NCI-H524 treated with DMSO at 0.1 percent for 48 hours (cell line): ENCODE results near the gene SLC9A5.

ENCODE experiments used
- DNase-seq: peaks from one replicate; lab custom pipeline; 2025; lab: John Stamatoyannopoulos, UW

SLC9A5 gene

DNA sequence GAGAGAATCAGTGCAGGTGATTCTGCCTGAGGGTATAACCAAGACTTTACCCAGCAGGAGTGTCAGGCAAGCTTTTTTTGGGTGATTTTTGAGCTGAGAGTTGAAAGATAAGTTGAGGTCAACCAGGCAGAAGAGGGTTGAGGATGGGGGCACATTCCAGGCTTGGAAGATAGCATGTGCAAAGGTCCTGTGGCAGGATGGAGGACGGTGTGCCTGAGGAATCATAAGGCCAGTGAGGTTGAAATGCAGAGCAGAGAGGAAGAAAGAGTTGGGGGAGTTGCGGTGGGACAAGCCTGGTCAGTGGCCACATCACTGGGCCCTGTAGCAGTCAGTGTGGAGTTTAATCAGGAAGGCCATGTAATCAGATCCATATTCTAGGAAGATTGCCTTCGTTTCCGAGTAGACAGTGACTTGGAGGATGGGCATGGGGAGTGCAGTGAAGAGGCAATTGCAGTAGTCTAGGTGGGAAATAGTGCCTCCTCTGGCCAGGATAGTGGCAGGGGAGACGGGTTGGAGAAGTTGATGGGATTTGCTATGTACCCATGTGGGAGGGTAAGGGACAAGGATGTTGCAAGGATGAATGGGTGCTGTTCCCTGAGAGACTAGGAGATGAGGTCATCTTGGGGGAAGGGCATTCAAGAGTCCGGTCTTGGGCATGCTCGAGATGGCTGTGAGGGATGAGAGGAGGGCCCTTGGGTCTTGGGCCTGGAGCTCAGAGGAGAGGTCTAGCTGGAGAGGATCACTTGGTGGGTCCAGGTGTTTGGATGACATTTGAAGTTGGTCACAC lies 34.5 kb downstream of the SLC9A5 start:
- no peak for DNase-seq

DNA sequence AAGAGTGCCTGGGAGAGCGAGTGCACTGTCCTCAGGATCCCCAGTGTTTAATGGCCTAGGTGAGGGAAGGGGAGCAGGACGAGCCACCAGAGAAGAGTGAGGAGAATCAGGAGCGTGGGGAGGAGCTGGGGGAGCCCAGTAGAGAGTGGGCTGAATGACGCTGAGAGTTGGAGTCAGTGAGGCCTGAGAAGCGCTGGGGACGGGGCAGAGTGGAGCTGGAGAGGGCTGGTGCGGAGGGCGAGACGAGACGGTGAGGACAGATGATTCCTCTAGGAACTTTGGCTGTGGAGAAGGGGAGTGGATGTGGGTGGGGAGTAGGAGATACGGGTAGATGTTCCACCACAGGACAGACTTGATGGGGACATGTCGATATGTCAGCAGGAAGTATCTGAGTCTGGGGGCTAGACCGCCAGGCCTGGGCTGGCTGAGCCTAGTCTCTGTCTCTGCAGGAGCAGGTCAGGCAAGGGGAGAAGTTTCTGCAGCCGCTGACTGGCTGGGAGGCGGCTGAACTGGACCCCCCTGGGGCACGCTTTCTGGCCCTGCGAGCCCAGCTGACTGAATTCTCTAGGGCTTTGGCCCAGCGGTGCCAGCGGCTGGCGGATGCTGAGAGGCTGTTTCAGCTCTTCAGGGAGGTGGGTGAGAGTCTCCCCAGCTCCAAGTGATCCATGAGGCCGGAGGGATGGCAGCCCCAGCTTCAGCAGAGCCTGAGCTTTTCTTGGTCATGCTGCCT lies 35.2 kb downstream of the SLC9A5 start:
- no peak for DNase-seq

DNA sequence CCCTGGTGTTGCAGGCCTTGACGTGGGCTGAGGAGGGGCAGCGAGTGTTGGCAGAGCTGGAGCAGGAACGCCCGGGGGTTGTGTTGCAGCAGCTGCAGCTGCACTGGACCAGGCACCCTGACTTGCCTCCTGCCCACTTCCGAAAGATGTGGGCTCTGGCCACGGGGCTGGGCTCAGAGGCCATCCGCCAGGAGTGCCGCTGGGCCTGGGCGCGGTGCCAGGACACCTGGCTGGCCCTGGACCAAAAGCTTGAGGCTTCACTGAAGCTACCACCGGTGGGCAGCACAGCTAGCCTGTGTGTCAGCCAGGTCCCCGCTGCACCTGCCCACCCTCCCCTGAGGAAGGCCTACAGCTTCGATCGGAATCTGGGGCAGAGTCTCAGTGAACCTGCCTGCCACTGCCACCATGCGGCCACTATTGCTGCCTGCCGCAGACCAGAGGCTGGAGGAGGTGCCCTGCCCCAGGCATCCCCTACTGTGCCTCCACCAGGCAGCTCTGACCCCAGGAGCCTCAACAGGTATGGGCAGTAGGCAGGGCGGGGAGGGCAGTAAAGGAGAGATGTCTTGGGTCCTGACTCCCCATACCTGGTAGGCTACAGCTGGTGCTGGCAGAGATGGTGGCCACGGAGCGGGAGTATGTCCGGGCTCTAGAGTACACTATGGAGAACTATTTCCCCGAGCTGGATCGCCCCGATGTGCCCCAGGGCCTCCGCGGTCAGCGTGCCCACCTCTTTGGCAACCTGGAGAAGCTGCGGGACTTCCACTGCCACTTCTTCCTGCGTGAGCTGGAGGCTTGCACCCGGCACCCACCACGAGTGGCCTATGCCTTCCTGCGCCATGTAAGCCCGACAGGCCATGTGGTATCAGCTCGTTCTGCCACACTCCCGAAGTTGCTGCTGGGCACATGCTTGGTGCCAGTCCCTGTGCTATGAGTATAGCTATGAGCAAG lies 36.2 kb downstream of the SLC9A5 start:
- no peak for DNase-seq

DNA sequence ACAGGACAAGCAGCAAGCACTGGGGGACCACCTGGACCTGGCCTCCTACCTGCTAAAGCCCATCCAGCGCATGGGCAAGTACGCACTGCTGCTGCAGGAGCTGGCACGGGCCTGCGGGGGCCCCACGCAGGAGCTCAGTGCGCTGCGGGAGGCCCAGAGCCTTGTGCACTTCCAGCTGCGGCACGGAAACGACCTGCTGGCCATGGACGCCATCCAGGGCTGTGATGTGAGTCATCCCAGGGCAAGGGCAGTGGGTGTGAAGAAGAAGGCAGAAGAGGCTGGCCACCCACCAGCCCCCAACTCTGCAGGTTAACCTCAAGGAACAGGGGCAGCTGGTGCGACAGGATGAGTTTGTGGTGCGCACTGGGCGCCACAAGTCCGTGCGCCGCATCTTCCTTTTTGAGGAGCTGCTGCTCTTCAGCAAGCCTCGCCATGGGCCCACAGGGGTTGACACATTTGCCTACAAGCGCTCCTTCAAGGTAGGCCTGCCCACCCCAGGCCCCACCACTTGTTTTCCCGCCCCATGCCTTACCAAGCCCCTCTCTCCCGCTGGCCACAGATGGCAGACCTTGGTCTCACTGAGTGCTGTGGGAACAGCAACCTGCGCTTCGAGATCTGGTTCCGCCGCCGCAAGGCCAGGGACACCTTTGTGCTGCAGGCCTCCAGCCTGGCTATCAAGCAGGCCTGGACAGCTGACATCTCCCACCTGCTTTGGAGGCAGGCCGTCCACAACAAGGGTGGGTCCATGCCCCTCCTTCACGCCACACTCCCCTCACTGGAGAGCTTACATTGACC lies 37.9 kb downstream of the SLC9A5 start:
- no peak for DNase-seq

DNA sequence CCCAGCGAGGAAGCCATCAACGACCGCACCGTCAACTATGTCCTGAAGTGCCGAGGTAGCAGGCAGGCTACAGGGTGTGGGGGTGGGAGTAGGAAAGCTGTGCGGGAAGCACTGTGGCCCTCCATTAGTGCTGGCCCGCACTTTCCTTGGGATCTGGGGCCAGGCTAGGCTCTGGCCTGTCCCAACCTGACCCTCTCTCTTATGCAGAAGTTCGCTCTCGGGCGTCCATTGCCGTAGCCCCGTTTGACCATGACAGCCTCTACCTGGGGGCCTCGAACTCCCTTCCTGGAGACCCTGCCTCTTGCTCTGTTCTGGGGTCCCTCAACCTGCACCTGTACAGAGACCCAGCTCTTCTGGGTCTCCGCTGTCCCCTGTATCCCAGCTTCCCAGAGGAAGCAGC lies 39.2 kb downstream of the SLC9A5 start:
- DNase-seq = no peak

DNA sequence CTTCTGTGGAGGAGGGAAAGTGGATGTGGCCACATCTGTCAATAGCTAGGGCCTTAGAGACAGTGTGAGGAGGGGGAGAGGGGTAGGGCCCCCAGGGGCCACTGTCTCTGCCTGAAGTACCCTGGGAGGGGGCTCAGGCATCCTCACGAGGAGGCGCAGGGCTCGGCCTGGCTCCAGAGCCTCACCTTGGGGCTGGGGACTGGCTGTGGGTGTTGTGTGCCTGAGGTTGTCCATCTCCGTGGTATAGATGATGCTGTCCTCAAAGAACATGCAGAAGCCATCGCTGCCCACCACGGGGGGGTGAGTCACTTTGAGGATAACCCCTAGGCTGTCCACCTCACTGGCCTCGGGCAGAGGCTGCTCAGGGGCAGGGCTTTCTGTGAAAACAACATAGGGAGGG lies 42.7 kb downstream of the SLC9A5 start:
- no peak for DNase-seq

DNA sequence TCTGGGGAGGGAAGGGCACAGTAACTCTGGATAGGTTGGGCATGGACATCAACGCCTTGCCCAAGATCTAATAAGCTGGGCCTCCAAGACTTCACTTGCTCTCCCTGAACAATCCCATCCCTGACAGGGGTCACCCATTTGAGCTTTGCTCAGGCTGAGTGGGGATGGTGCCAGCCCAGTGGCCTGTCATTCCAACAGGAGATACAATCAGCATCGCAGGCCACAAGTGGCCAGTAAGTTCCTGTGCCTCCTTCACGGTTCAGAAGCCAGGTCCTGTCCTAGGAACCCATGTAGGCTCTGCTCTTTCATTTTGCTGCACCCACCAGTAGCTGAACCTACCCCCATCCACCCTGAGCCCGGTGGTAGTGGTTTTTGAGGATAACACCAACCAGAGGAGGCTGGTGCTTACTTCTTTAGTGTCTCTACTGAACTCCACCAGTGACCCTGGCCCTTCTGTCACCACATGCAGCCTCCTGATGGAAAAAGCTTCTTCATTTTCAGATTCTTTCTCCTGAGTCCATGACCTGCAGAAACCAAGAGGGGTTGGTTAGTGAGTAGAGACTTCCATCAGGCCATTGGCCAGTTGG lies 45.5 kb downstream of the SLC9A5 start:
- no peak for DNase-seq

DNA sequence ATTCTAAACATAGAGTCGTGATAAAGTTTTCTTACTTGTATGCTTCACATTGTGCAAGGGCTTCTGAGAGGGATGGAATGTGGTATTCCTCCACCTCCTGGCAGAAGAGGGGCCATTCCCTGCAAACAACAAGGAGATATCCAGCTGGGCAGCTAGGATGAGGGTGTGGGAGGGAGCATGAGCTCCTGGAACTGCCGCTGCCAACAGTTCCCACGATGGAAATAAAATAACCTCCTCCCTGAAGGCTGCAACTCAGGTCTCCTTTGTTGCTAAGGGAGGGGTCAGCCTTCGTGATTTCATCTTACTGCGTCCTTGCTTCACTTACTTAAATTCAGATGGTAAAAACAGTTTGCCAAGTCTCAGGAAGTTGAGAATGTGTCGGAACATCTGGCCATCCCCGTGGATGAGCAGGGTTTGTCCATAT lies 46.2 kb downstream of the SLC9A5 start:
- DNase-seq = no peak

DNA sequence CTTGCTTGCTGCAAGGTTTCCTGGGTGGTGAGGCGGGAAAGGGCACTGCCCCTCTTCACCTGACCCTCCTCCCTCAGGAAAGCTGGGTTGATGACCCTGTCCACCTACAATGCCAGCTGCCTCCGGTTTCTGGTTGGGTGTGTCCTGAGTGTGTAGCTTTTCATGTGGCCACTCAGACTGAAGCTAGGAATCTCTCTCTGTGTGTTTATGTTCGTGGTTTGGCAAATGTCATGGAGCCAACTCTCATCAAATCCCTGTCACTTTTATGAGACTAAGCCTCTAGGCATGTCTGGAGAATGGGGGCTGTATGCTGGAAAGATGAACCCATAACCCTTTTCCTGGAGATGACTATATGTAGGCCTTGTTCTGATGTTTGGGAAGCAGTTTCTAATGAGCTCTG lies 47.6 kb downstream of the SLC9A5 start:
- DNase-seq = no peak

DNA sequence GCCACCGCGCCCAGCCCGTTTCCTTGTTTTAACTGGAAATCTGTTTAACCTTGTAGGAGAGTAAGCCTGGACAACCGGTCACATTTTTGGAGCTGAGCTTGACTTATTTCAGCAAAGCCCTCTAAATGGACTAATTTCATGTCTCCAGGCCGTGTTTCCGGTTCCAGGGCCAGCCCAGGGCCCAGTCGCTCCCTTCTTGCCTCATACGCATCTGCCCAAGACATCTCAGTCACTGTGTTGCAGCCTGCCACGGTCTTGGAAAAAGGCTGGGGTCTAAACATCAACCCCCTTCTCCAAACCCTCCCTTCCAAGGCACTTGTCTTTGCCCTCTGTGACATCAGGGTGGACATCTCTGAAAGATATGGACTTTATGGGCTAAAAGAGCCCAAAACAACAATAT lies 49.5 kb downstream of the SLC9A5 start:
- no peak for DNase-seq

DNA sequence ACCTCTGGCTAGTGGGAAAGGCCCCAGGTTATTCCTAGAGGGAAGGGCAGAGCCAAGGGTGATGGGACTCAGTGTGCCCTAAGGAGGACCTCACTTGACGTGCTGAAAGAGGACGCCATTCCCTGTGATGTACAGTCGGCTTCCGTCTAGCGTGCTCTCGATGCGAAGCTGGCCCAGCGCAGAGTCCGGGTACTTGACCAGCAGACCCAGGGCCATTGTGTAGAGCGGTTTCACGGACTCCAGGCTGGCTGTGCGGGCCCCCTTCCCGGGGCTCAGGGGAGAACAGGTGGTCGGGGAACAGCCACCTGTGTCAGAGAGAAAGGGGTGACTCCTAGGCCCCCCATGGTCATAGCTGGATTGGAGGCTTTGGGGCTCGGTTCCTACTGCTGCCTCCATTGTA lies 50.5 kb downstream of the SLC9A5 start:
- DNase-seq = no peak

DNA sequence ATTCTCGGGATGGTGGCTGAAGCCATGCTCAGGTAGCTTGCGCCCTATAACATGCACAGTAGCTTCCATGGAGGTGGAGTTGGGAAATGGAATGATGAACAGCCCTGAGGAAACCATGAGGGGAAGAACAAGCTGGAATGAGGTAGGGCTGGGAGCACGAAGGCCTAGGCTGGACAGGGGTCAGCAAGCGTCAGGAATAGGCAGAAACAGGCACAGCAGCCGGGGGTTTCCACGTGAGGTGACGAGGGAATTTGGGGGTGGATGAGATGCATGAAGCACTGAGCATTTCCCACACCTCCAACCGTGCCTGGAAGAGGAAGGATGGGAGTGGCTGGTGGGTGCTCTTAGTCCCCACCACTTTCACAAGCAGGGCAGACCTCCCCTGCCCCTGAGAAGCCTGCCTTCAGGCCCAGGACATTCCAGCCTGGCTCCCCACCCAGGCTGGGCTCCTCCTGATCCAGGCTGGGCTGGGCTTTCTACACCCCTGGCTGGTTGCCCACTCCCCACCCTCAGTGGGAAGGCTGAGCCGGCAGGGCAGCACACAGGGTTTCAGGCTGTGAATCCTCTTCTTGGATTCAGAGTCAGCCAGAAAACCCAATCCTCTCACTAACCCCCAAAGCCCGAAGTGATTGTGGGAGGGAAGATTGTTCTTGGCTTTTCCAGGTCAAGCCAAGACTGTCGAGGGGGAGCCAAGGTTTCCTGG lies 52.5 kb downstream of the SLC9A5 start:
- DNase-seq = no peak

DNA sequence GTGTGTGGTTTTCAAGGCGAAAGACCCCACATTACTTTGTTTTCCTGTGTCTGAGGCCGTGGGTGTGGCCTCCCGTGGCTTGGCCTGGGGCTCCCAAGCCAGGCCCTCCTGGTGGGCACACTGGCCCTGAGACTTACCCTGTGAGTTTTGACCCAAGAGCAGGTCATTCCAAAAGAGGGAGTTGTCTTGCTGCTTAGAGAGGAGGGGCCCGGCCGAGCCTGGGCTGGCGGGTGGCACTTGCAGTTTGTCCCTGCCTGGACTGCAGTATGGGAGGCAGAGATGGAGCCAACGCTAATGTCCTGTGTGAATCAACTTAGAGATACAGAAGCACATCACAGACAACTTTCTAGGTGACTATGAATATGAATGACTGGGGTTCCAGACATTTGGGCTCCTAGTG lies 53.3 kb downstream of the SLC9A5 start:
- DNase-seq = no peak

DNA sequence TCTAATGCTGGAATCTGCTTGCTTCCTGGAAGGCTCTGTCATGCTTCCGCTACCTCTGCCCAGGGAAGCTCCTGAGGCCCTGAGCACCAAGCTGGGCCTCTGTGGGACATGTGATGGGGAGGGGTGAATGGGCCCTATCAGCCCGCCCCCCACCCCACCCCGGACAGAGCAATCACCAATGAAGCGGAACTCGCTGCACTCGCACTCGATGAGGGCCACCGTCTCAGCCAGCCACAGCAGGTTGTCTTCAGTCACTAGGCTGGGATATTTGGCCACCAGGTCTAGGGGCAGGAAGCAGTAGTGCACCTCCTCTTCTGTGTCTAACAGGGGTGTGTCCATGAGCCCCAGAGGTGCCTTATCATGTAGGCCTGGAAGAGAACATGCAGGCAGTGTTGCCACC lies 54.2 kb downstream of the SLC9A5 start:
- DNase-seq = no peak

DNA sequence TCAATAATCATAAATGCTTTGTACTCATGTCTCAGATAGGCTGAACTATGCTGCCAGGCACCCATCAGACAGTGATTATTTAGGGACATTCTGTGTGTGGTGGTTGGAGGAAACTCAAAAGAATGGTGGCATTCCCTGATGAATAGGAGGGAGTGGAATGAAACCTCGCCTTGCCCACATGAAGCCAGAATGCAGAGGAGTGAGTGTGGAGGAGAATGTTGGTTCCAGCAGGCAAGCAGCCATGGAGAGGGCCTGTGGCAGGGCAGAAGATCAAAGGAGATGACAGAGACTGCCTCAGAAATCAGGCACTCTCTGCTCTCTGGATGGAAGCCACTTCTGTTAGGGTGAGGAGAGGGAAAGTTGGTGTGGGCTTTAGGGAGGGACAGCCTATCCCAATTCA lies 55.2 kb downstream of the SLC9A5 start:
- DNase-seq = no peak

DNA sequence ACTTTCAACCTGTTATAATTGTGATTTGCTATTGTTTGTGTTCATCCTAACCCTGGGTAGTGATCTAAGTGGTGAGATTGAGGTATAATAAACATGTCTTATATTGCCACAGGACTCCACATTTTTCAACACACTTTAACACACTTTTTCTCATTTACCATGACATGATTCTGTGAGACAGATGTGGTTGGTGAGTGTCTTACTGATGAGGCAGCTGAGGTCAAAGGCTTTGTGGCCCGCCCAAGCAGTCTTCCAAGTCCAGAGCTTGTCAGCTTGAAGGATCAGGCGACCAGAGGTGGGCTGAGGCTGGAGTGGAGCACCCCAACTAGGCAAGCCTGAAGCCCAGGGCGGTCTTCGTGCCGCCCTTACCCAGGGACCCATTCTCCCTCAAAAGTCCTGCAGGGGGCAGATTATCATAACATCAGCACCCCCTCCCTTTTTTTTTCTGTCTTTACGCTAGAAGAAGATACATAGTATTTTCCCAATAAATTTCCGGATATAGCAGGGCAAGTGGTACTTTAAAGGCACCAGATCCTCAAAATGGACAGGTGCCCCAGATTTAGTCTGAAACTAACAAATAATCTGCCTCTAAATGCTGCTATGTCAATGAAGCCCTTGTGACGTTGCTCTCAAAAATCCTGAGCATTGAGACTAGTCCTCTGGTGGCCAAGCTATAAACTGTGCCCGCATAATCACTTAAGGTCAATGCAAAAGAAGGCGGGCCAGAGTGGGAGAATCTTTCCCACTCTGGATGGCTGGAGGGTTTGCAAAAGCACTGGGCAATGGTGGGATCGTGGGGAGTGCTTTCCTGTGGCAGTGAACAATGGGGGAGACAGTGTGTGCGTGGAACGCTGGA lies 56.7 kb downstream of the SLC9A5 start:
- DNase-seq = no peak

DNA sequence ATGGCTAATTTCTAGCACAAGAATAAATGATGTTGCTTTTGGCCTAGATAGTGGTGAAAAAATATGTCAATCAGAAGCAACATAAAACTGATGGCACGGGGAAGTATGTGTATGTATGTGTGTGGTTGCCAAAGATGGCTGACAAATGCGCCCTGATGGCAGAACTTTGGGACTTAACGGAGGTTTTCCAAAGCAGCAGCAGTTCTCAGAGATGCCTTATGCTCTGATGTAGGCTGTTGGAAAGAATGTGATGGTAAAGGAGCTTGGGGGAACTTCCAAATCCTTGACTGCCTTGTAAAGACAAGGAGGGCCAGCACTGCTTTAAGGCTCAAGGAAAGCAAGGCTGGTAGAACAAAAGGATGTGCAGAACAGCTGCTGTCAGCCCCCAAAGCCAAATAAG lies 61.8 kb downstream of the SLC9A5 start:
- DNase-seq = no peak

DNA sequence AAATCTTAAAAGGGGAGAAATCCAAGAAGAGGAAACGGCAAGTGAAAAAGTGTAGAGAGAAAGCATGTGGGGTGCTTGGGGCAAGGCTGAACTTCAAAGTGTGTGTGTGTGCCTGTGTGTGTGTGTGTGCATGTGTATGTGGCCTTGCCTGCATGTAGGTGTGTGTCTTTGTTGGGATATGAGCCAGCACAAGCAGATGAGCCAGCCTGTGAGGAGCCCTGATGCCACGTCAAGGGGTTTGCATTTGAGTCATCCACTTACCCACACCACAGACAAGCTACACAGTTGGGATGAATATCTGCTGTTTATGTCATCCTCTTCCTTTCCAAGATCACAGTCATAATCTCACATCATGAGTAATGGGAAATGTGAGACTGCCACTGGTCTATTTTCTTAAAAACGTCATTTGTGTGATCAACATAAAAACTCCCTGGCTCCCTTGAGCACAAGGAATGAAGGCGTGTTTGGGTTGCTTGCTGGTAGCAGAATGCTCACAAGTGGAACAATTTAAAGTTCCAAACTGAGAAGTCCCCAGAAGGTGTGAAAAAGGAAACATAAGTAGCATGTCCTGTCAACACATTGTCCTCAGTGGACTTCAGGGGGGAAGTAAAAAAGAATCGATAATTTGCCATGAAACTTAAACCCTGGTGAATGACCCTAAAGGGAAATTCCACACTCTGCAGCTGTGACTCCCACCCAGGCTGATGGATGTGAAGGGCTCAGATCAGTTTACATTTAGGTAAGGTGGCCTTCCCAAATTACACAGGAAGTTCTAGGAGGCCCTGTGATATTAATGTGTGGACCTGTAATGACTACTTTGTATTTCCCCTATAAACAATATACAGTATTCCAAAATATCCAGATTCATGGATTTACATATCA lies 63.1 kb downstream of the SLC9A5 start:
- no peak for DNase-seq

DNA sequence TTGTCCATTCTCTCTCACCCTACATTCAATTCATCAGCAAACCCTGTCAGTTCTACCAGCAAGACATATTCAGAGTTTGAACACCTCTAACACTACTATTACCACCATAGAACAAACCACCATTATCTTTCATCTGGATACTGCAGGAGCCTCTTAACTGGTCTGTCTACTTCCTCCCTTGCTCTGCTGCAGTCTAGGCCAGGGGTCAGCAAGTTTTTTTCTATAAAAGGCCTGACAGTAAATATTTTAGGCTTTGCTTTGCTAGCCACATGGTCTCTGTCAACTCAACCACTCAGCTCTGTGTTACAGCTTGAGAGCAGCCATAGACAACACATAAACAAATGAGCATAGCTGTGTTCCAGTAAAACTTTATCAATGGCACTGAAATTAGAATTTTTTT lies 63.9 kb downstream of the SLC9A5 start:
- no peak for DNase-seq
